K562 (cell line): Measurements from ENCODE around the gene HSD11B1L. TPM values are rescaled to one million over a fixed set of nuclear protein-coding genes. Genes with fewer than 3 reads are reported as not detected.
A peak's percentile ranks its signal among the peaks of the same experiment; 100 is the strongest.

Experiments used
- AFF1 ChIP-seq, 2 experiments: fragments of 450-650 bp; IDR thresholded peaks; 2 replicates each; pipeline ENCODE4 v1.6.1; 2018; ENCODE audit warnings: mild to moderate bottlenecking in 2 of 2, low read depth in 1 of 2; ENCODE audit not compliant: partially characterized antibody in 2 of 2
- CAMTA2 ChIP-seq: fragments of 250-450 bp; sonication (Bioruptor Pico); conservative IDR thresholded peaks from 2 replicates; pipeline ENCODE4 v1.5.1; 2022
- CBX1 ChIP-seq: sonication (generic); IDR thresholded peaks from 2 replicates; pipeline ENCODE4 v1.6.1; 2016; ENCODE audit warnings: antibody characterized with exemption, low read depth, mild to moderate bottlenecking
- CEBPZ ChIP-seq: fragments of 150-350 bp; IDR thresholded peaks from 2 replicates; pipeline ENCODE4 v1.6.1; 2014; ENCODE audit warnings: low read depth, mild to moderate bottlenecking, low read length, borderline replicate concordance
- MCM5 ChIP-seq: fragments of 450-650 bp; IDR thresholded peaks from 2 replicates; pipeline ENCODE4 v1.6.1; 2016; ENCODE audit warnings: low read depth
- SRSF3 ChIP-seq: fragments of 200-400 bp; formaldehyde crosslinking; IDR thresholded peaks from 2 replicates; pipeline ENCODE4 v1.6.1; 2016; ENCODE audit warnings: mild to moderate bottlenecking, low read length, moderate library complexity; ENCODE audit not compliant: insufficient read depth
- STAT5A ChIP-seq: IDR thresholded peaks from 2 replicates; pipeline ENCODE4 v1.6.1; 2012; ENCODE audit warnings: low read length, inconsistent platforms, borderline replicate concordance
- ZNF592 ChIP-seq: fragments of 450-650 bp; IDR thresholded peaks from 2 replicates; pipeline ENCODE4 v1.6.1; 2017; ENCODE audit warnings: antibody characterized with exemption, mild to moderate bottlenecking
- polyA plus RNA-seq, 8 experiments: library from polyadenylated mRNA; depleted of rRNA in 4 of 8; stranded (reverse) in 5 of 8; unstranded in 3 of 8; fragments of >200 nt; fragmentation: Nextera tagmentation in 2 of 8; fragmentation: Illumina TruSeq in 1 of 8; extraction: Ambion mirVana in 2 of 8; extraction: Trizol in 1 of 8; gene quantifications; 2 replicates each; pipeline versions ENCODE4 v1.2.1 to v1.2.3, GENCODE V29; 2011 to 2014; ENCODE audit warnings: inconsistent platforms in 1 of 8, missing spikeins in 1 of 8
- total RNA-seq, 7 experiments: library from RNA; depleted of rRNA in 6 of 7; stranded (reverse); fragments of >200 nt in 6 of 7; fragmentation: Illumina TruSeq in 2 of 7; extraction: Trizol in 2 of 7; gene quantifications; 2 replicates each; pipeline versions ENCODE4 v1.2.1 to v1.2.3, GENCODE V29; 2011 to 2021; ENCODE audit warnings: low replicate concordance in 1 of 7

Gene HSD11B1L
- total and polyA plus RNA-seq, 9 of the 15 experiments (the other 6 are each of a cell fraction or from before 2014, with no cell fraction given) = 0.31 to 7.7 (median 2.3) TPM

GRCh38 chr19:5690125-5690954, 9.5 kb downstream of the HSD11B1L start, which contains the start of gene RPL36 (continued):
- TF ChIP-seq AFF1 (IDR thresholded peaks at IDR 0.05; ENCODE audit: low read depth in 1 of 2, partially characterized antibody in 2 of 2) (peak; percentile 79 to 80), CAMTA2 (CRISPR knock-in tag) (no peak), STAT5A (no peak), CBX1 (peak; percentile 69; the same call in 1 of the 2 replicates), MCM5 (no peak), SRSF3 (0 out of 2 replicates have a peak, but pooled peaks have one; percentile 74), CEBPZ (no peak), ZNF592 (peak; percentile 73)
